Stimulated activated naive CD4-positive, alpha-beta T cell (primary cell): ENCODE data around the gene SPARCL1.

ENCODE experiments used
- DNase-seq, 6 experiments: peaks; one replicate each; lab custom pipeline; 2025; lab: John Stamatoyannopoulos, UW

SPARCL1 gene

DNA sequence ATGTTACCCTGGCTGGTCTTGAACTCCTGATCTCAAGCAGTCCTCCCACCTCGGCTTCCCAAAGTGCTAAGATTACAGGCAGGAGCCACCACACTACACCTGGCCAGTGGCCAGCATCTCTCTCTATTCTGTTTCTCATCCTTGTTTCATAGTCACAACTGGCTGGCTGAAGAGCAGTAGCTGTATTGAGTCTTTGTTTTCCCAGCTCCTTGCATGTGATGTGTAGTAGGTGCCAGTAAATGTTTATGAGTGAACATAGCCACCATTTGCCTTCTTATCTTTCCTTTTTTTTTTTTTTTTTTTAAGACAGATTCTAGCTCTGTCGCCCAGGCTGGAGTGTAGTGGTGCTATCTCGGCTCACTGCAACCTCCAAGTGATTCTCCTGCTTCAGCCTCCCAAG is 83.2 kb downstream of the SPARCL1 start:
- no peak for DNase-seq

DNA sequence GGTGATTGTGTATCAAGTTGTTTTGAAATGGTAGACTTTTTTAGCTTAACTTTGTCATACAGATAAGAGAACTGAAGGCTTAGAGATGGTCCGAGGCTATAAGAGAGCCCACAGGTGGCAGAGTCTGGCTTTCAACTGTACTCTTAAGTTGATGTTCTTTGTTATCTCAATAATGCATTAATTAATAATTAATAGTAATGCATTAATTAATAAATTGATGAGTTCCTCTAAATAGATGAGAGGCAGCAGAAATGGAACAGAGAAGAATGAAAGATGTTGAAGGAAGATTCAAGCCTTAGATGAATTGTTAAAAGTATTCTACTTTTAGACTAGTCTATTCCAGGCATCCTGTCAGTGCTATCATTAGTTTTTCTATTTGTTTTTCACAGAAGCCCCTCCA is 84.4 kb downstream of the SPARCL1 start:
- no peak for DNase-seq

- DNase-seq = no peak
Observed at GRCh38 chr4:87442889-87443288, 86.3 kb downstream of the SPARCL1 start.

GRCh38 chr4:87433342-87433741 is 95.8 kb downstream of the SPARCL1 start:
- DNase-seq = no peak

GRCh38 chr4:87430038-87430437 is 99.1 kb downstream of the SPARCL1 start:
- no peak for DNase-seq

- no peak for DNase-seq
Observed at GRCh38 chr4:87428979-87429378, 100.2 kb downstream of the SPARCL1 start.

- DNase-seq = no peak
Observed at GRCh38 chr4:87427518-87427868, 101.7 kb downstream of the SPARCL1 start.

- no peak for DNase-seq
Observed at GRCh38 chr4:87426865-87427517, 102.2 kb downstream of the SPARCL1 start.

- no peak for DNase-seq
Observed at GRCh38 chr4:87425711-87426110, 103.5 kb downstream of the SPARCL1 start.

DNA sequence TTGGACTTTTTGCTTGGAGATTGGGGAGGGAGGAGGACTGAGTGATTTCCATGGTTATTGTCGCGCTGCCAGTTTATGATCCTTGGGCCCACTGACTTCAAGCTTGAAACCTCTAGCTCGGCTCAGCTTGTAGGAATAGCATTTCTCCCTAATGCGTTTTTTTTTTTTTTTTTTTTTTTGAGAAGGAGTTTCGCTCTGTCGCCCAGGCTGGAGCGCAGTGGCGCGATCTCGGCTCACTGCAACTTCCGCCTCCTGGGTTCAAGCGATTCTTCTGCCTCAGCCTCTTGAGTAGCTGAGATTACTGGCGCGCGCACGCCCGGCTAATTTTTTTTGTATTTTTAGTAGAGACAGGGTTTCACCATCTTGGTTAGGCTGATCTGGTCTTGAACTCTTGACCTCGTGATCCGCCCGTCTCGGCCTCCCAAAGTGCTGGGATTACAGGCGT is 105.1 kb downstream of the SPARCL1 start:
- DNase-seq = peak in 1 of 6 experiments; percentile 1
